Tongue (tissue), 3 donors: ENCODE measurements around the gene OR5AR1. TPM values are rescaled to one million over a fixed set of nuclear protein-coding genes. Genes with fewer than 3 reads are reported as not detected.
"Not testable (repeated sequence)": the region's sequence is repeated elsewhere in the genome, so short reads cannot be mapped to it uniquely, and the experiment has no call there.

Source experiments
- DNase-seq: peaks from one replicate; pipeline ENCODE4 v3.0.0-alpha.2; 2015
- small RNA-seq: library from RNA; depleted of rRNA; stranded (forward); fragments of <200 nt; gene quantifications from one replicate; pipeline ENCODE3, GENCODE V24; 2014; ENCODE audit warnings: low replicate concordance
- total RNA-seq: library from RNA; depleted of rRNA; stranded (reverse); fragments of >200 nt; gene quantifications from one replicate; pipeline ENCODE4 v1.2.3, GENCODE V29; 2014

The OR5AR1 gene
- not detected for total RNA-seq

GRCh38 chr11:56663386-56663785, at the start of gene OR5AR1:
Gene OR5AR1 (plus strand): TSS chr11:56663686. CDS start chr11:56663686, 0 bp downstream.
- DNase-seq = no peak

- peak; percentile 40 for DNase-seq
These were observed 38.8 kb upstream of the OR5AR1 start for GRCh38 chr11:56624661-56625110.

GRCh38 chr11:56625946-56626345, 37.5 kb upstream of the OR5AR1 start:
- DNase-seq = no peak

- DNase-seq = no peak
These were observed 31.2 kb upstream of the OR5AR1 start for GRCh38 chr11:56632329-56632728.

DNA sequence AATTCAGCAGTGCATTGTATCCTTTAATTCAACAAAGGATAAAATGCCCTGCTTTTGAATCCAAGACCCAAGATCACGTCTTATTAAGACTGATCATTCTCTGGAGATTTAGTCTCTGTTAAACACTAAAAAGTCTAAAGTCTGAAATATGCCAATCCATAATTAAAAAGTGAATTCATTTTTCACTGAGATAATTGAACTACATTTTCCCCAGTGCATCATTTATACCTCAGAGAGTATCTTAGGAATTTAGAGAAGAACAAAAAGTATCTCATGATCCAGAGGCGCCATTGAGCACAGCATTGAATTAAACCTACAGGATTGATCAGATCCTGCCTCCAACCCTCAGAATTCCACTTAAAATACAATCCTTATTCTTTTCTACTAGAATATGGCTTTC, 26.6 kb upstream of the OR5AR1 start:
- DNase-seq = no peak

- no peak for DNase-seq
These were observed 26.0 kb upstream of the OR5AR1 start for GRCh38 chr11:56637500-56637899.

- no peak for DNase-seq
These were observed 21.1 kb upstream of the OR5AR1 start, which contains the start of gene OR5AP2 for GRCh38 chr11:56642339-56642738. Gene OR5AP2 (minus strand): TSS chr11:56642439. CDS start chr11:56642439, 0 bp downstream.

- no peak for DNase-seq
These were observed 3.7 kb upstream of the OR5AR1 start for GRCh38 chr11:56659755-56660154.

GRCh38 chr11:56670984-56671383, 7.5 kb downstream of the OR5AR1 start:
- peak; percentile 3 for DNase-seq

- no peak for DNase-seq
These were observed 25.1 kb downstream of the OR5AR1 start for GRCh38 chr11:56688554-56689100.

GRCh38 chr11:56691179-56691578, 27.7 kb downstream of the OR5AR1 start:
- DNase-seq = not testable (repeated sequence)

DNA sequence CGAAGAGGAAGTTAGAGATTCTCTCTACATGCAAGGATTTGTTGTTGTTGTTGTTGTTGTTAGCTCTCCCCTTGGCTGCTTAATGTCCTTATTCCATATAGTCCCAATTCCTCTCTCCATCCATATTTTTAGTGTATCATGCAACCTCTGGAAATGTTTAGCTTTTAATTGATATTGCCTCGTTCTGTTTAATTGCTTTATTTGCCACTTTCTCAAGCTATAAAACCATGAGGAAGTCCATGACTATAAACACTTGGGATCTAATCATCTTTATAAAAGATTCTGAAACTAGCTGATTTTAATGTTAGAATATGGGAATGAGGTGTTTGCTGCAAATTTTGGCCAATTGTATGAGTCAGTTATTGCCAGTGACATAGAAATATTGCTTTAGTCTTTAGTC, 29.9 kb downstream of the OR5AR1 start:
- DNase-seq = no peak

- no peak for DNase-seq
These were observed 35.3 kb downstream of the OR5AR1 start, which contains the start of gene OR9G1 for GRCh38 chr11:56698795-56699194. Gene OR9G1 (plus strand): TSS chr11:56699095. CDS start chr11:56700388, 1,293 bp downstream.

GRCh38 chr11:56700242-56700913, 36.9 kb downstream of the OR5AR1 start:
- DNase-seq = peak; percentile 3

GRCh38 chr11:56700914-56701485, 37.5 kb downstream of the OR5AR1 start:
- DNase-seq = no peak

- no peak for DNase-seq
These were observed 42.4 kb downstream of the OR5AR1 start for GRCh38 chr11:56705784-56706396.

DNA sequence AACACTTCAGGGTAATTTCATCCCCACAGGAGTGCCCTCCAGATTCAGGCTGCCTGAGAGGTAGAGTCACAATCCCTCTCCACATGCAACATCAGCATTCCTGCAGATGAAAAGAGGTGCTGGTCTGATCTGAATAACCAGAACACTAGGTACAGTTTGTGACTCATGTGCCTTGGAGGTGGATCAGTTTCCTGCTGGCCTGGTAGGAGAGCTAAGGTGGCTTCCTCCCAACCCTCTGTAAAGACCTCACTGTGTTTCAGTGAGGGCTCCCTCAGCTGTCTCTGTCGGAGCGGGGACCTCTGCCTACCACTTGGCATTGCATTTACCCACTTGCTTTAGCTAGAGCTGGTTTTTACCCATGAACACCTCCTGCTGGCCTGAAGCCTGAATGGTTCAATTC, 43.0 kb downstream of the OR5AR1 start:
- no peak for DNase-seq

DNA sequence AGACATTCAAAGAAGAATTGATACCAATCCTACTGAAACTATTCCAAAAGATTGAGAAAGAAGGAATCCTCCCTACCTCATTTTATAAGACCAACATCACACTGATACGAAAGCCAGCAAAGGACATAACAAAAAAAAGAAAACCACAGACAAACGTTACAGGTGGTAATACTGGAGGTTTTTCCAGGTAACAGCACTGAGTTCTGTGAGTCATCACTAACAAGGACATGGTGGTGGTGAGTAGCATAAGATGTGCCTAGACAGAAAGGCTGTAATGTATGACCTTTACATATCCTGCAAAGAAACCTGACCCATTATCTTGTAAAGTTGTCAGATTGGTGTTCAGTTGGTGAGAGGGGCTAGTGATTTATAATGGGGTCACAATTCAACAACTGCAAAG, 50.7 kb downstream of the OR5AR1 start:
- no peak for DNase-seq

Small RNA genes within 50 kb of the gene (small RNA-seq; reads per million reads assigned to genes)
- not detected for gene AP004245.1

Other genes starting within 250 kb of the OR5AR1 start
- not detected for gene OR5M3, start 190.3 kb upstream of the OR5AR1 start, total RNA-seq
- gene OR5M8, start 172.3 kb upstream of the OR5AR1 start, total RNA-seq = not detected
- not detected for gene OR5M11, start 120.4 kb upstream of the OR5AR1 start, total RNA-seq
- not detected for gene OR5M10, start 86.0 kb upstream of the OR5AR1 start, total RNA-seq
- gene OR5M1, start 48.8 kb upstream of the OR5AR1 start, total RNA-seq = not detected
- not detected for gene OR5AP2, start 21.2 kb upstream of the OR5AR1 start, total RNA-seq
- gene OR9G1, start 35.4 kb downstream of the OR5AR1 start, total RNA-seq = not detected
- not detected for gene OR9G4, start 85.0 kb downstream of the OR5AR1 start, total RNA-seq